HG03442 (cell line): ENCODE results near the gene CLSTN2.
A peak's percentile ranks its signal among the peaks of the same experiment; 100 is the strongest.

Experiments used
- ATAC-seq: cut with Tn5 transposase; IDR thresholded peaks from one replicate; pipeline ENCODE4 v1.9.1; 2021; ENCODE audit warnings: mild to moderate bottlenecking, moderate library complexity; ENCODE audit not compliant: unreplicated experiment

The CLSTN2 gene

DNA sequence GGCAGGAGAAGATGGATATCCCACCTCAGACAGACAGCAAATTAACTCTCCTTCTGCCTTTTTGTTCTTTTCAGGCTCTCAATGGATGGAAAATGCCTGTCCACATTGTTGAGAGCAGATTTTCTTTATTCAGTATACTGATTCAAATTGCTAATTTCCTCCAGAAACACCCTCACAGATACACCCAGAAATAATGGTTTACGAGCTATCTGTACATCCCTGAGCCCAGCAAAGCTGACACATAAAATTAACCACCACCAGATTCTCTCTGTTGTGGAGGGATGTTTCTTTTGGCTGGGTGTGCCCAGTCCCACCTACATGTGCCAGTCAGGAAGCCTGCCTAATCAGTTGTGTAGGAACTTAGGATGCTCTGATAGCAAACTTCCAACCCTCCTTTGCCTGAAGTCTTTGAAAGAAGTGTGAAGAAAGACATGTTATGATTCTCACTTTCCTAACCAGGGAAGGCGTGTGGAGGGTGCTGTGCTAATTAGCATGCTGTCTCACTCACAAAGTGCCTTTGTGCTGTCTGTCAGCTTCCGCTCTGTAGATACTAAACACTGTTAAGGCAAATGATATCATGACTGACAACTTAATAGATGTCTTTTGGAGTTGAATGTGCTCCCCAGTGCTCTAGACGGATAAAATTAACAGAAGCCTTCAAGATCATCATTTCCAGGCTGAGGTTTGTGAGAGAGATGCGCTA, 208.5 kb downstream of the CLSTN2 start:
- no peak for ATAC-seq

DNA sequence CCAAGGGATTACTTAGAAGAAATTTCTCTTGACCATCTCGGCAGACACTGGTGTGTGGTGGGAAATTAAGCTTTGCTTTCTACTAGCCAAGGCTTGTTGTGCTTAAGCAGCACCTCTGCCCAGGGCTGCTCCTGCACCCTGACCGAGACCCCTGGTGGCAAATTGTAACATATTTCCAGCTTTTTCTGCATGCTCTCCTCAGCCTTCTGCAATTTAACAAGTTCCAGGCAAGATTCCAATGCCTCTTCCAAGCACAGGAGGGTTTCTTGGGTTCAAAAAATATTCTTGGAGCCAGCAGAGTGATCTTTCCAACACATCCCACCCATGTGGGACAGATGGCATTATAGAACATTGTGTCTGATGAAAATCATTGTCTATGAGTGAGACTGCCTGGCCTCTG, 210.5 kb downstream of the CLSTN2 start:
- ATAC-seq = no peak

DNA sequence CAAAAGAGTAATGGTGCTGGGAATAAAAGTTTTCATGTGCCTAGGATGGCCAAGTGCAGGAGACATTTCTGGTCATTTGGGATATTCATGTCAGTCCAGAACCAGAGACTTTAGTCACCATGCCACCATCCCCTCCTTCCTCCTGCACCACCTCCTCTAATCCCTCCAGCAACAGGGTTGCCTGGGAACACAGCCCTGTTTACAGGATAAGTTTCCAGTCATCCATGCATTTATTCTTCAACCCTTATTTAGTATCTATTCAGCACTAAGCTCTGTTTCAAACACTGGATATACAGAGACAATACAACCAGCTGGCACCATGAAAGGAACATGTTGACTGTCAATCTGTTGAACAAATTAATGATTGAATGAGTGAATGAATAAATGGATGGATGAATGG, 211.7 kb downstream of the CLSTN2 start:
- ATAC-seq = no peak

DNA sequence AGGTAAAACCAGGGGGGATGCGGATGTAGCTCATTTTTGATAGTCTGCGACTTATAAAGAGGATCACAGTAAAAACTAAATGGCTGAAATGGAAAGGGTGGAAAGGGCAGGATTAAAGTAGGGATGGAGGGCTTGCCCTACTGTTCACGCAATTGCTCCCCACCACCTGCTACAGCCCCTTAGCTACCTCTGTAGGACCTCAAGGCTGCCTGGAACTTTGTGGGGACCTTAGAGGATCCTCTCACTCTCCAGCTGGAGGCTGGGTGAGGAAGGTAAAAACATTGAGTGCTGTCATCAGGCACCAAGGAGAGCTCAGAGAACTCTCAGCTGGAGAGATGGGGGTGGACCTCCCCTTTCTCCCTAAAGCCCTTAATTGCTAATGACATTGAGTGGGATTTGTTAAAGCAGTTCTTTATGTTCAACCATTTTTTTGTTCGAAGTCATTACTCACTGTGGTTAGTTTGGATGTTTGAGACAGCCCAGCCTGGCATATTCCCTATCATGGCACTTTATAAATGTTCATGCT, 213.0 kb downstream of the CLSTN2 start:
- ATAC-seq = no peak

DNA sequence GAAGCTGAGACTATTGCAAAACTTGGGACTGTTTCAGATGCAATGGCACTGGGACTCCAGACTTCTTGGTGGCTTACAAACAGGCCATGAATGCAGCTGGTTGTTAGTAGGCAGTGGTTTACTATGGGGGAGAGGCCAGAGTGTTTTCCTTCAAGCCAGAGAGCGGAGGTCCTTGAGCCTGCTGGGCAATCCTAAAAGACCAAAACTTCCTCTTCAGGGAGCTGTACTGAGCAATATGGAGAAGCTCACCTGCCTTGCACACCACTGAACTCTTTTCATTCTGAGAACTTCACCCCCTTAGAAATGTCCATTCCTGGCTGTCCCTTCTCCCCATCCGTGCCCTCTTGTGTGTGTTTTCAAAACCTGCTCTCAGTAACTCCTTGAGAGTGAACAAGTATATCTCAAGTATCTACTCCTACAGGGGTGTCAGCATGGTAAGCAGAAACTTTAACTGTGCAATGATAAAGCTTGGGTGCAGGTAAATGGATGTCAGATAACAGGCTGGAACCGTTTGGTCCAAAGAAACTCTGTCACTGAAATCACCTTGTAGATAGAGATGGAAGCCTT, 213.9 kb downstream of the CLSTN2 start:
- ATAC-seq = no peak

DNA sequence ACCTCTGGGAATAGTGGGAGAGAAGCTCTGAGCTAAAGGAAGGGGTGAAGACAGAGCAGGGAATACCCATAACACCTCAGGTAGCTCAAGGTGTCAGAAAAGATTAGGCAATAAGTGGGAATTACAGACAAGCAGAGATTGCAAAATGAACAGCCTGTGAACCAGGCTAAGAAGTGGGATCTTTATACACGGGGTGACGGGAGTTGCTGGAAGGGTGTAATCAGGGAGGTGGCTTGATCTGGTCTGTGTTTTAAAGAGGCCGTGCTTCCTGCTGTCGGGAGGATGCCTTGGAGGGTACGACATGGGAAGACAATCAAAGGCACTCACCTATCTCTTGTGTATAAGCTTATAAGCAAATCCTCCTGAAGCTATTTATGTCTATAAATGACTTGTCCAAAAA, 216.3 kb downstream of the CLSTN2 start:
- ATAC-seq = no peak

DNA sequence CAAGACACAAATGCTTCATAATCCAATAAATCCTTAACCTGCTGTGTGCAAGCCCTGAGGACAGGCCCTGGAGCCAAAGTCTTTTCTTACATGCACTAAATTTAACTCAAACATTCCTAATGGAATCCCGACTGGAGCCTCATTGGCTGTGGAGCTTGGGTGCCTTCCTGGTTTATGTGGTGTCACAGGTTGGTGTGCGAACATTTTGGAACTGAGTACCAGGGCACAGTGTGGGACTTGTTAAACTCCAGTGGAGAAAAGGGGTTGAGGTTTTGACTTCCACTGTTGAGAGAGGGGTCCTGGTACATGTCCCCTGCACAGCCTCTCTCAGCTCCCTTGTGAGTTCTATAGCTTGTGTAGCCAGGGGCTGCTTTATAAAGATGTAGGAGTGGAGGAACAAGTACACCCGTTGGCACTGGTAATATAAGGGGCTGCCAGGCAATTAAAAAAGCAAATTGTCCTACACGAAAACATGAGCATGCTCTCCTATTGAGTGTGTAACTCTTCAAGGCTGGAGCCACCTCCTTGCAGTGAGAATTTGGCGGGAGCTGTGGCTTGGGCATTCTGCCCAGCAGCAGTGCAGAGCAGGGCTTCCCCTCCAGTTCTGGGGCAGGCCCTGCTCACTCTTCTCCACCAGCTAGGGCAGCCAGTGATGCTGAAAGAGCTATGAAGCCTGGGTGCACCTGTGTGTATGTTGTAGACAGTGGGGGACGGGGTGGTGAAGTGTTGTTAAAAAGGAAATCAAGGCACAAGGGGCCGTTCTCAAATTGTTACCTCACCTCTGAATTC, 218.1 kb downstream of the CLSTN2 start:
- no peak for ATAC-seq

DNA sequence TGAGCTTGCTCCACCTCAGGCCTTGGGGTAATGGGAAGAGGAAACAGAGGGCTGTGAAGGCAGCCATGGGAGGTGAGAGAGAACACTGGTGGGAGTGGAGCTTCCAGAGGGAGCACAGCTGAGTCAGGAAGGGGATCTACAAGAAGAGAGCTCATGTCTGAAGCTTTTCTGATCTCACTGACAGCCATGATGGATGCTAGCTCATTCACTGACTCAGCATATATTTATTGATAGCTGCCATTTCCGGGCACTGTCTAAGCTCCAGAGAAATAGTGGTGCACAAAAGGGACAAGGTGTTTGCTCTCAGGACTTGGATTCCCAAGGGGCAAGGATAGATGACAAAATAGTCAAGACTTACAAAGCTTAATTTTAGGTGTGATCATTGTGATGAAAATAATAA, 218.8 kb downstream of the CLSTN2 start:
- no peak for ATAC-seq

DNA sequence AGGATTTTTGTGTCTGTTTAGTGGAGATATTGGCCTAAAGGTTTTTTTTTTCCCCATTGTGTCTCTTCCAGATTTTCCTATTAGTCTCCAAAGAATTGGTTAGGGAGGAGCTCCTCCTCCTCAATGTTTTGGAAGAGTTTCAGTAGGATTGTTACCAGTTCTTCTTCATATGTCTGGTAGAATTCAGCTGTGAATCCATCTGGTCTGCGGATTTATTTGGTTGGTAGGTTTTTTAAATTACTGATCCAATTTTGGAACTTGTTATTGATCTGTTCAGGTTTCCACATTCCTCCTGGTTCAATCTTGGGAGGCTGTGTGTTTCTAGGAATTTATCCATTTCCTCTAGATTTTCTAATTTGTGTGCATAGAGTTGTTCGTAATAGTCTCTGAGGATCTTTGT, 222.2 kb downstream of the CLSTN2 start:
- no peak for ATAC-seq

DNA sequence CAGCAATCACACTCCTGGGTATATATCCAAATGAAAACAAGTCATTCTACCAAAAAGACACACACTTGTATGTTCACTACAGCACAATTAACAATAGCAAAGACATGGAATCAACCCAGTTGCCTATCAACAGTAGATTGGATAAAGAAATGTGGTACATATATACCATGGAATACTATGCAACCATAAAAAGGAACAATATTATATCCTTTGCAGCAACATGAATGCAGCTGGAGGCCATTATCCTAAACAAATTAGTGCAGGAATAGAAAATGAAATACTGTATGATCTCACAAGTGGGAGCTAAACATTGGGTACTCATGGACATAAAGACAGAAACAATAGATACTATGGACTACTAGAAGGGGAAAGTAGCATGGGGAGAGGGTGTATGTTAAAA, 224.7 kb downstream of the CLSTN2 start:
- no peak for ATAC-seq

DNA sequence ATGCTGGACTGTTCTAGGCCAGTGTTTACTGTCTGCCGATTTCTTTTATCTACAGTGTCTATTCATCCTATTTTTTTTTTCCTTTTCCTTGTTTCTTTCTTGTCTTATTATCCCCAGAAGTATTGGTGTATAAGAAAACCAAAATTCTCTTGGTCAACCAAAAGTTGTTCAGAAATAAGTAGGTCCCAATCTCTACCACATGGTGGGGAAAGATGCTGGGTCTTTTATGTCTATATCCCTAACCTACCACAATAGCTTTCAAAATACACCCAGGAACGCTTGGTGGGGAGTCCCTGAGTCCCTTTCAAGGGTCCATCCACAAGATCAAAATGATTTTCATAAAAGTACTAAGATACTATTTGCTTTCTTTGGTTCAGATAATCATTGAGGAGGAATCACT, 225.6 kb downstream of the CLSTN2 start:
- ATAC-seq = no peak

DNA sequence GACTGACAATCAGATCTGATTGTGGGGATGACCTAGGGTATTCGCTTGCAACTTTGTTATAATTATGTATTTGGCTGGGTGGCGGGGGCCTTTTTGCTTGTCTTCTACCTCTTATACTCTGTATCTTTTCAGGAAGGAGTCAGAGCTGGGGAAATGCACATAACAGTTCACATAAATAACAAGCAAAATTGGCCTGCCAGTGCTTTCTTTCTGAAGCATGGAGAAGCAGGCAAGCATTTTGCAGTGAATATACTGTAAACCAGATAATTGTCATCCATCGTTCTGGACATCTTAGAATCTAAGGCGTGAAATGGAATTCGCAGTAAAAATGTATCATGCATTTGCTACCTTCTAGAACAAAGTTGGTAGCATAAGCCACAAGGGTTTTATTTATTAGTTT, 227.6 kb downstream of the CLSTN2 start:
- ATAC-seq = no peak

DNA sequence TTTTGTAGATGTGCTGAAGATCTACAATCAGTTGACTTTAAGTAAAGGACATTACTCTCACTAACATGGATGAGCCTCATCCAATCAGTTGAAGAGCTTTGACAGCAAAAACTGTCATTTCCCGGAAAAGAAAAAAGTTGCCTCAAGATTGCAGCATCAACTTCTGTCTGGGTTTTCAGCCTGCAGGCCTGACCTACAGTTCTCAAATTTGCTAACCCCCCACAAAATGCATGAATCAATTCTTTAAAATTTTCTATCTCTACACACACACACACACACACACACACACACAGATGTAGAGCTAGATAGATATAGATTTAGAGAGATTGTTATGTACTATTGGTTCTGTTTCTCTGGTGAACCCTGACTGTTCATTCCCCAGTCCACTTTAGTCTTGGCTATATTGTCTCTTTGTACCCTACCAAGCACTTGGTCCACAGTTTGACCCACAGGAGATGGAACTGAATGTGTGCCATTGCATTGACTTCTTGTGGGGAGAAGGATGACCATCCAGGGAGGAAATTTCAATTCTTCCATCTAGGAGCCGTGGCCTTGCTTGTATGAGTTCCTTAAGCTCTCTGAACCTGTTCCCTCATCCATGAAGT, 228.3 kb downstream of the CLSTN2 start:
- no peak for ATAC-seq

DNA sequence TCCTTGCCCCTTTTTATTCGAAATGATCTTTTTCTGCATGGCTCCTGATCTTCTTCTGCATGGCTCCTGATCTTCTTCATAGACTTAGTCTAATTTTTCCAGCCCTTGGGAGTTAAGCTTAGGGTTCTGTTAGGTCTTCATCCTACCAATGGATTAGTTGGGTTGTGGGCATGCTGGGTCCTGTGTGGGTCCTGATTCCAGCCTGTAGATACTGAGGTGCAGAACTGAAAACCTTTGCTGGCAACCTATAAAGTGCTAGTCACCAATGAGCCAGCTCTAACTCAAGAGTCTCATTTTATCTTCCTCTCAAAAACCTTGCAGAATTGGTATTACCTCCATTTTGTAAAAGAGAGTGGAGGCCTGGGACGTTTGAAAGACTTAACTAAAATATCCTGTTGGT, 229.2 kb downstream of the CLSTN2 start:
- ATAC-seq = no peak

DNA sequence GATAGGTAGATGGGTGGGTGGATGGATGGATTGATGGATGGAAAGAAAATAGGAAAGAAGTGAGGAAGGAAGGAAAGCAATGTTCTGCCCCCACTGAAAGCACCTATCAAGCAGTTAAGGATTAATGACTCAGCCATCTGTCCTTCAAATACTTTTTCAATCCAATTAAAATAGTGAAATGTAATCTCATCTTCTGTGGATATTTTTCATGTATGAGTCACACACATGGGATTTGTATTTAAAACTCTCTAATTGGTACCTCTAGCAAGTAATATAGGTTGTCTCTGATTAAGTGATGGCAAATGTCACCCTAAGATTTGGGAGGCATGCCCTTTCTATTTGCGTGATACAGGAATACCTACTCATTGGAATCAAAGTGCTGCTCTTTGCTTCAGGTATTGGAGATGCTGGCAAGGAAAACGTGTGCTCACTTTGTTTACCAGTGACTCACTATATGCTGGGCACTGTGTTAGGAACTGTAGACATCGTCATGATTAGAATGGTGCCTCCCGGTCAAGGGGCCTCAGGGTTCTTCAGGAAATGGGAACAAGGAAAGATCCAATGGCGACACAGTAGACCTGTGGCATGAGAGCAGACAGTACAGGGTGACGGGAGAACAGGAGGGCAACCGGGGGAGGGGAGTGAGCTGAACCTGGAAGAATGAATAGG, 230.1 kb downstream of the CLSTN2 start:
- ATAC-seq = no peak

DNA sequence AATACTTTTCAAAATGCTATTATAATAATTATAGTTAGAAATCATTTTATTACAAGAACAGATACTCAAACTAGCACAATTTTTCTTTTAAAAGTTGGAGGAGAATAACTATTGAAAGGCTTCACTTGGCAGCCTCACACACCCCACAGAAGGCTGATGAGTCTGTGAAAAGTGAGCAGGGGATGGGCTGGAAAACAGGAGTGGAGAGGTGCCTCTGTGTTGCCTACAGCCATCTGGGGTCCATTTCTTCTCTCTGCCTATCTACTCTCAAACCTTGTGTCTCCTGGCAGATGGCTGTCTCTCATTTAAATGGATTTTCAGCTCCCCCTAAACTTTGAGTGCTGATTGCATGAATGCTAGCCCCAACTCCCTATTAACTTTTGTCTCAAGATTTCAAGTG, 230.8 kb downstream of the CLSTN2 start:
- no peak for ATAC-seq

DNA sequence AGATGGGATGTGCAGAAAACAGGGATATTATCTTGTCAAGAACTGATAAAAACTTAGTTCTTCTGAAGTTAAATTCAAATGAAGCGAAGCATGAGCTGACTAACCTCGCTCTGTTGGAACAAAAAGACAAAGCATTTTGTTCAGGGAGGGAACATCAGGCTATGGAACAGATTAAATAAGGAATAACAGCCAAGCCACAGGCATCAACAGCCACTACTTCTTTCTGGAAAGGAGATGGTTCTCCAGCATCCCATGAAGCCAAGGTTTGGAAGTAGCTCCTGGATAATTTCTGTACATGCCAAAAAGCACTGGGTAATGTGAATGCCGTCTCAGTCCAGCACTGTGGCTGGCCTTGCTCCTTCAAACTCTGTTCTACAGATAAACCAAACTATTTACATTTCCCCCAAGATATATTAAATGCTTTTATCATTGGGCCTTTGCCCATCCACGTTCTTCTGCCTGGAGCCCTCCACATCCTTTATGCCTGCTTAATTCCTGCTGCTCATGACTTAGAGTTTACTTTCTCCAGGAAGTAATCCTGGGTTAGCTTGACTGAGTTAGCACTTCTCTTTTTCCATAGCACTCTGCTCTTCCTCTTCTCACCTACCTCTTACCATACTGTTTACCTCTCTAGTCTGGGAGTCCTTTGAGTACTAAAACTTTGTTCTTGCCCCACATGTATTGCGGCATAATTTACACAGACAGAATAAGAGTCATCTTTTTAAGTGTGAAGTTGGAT, 232.0 kb downstream of the CLSTN2 start:
- no peak for ATAC-seq

DNA sequence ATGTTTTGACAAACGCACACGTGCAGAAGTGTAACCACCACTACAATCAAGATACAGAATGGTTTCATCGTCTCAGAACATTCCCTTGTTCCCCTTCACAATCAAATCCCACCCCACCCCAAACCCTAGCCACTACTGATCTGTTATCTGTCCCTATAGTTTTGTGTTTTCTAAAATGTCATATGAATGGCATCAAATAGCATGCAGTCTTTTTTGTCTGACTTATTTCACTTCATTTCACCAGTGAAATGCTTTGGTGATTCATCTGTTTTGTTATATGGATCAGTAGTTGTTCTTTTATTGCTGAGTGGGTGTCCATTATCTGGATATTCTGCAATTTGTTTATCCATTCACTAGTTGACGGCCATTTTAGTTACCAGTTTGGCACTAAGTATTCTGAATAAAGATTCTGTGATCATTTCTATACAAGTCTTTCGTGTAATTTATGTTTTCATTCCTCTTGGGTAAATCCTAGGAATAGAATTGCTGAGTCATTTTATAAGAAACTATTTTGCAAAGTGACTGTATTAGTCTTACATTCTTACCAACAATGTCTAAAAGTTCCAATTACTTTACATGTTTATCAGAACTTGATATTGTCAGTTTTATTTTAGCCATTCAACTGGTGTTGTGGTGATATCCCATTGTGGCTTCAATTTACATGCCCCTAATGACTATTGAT, 232.8 kb downstream of the CLSTN2 start:
- ATAC-seq = no peak

DNA sequence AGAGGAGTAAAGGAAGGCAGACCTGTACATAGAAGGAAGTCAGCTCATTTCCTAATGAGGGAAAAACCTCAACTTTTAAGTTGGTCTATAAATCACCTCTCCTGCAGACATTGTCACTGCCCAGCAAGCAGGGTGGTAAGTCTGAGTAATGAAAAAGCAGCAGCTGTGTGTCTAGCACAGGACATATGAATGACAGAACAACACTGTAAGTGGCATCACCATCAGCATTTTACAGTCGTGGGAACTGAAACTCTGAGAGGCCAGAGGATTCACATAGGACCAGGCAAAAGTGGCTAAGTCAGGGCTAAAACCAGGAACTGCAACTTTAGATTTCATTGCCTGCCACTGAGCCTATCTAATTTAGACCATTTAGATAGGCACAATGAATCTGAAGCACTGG, 235.6 kb downstream of the CLSTN2 start:
- ATAC-seq = peak; percentile 98

DNA sequence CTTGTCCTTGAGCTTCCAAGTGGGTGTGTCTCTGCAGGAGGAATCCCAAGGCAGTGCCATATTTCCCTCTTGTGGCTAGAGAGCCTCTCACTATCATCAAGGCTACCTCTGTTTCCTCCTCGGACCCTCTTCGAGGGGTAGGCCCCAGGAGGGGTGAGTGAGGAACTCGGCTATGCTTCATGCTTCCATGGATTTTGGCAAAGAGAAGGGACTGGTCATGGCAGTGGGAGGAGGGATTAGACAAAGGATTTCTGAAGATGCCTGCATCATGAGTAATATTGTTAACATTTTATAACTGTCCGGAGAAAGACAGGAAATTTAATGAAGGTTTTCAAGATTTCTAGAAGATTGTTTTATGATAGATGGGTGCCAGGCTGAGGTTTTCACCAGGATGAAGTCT, 241.5 kb downstream of the CLSTN2 start:
- ATAC-seq = no peak
